ENCODE data around the gene FRY. TPM values are rescaled to one million over a fixed set of nuclear protein-coding genes. Genes with fewer than 3 reads are reported as not detected.

The FRY gene
- total and polyA plus RNA-seq, 2 of the 13 experiments (the other 11 are each of a cell fraction or from before 2014, with no cell fraction given) = 8.2 to 13.1 TPM

GRCh38 chr13:32126756-32127155 is 95.2 kb downstream of the FRY start (continued):
- no peak for TF ChIP-seq ZHX1 (CRISPR knock-in tag; IDR thresholded peaks at IDR 0.05; ENCODE audit: low read depth)

GRCh38 chr13:32127691-32128090 is 96.1 kb downstream of the FRY start:
- no peak for FAIRE-seq
- H3K79me2 ChIP-seq (ENCODE audit: insufficient read depth, low read length) = no peaks in the 10 kb centered on the region
- ATAC-seq = no peak
- in situ Hi-C loops (cut with HindIII; ENCODE audit: extremely low pct_ligation_motif_present, low pct_unique_long_range_greater_than_20kb) = loop anchor here (25.0 kb wide), 1 partner anchor 90 kb away; the partner anchor contains the start of gene FRY
- peaks cover 6 to 7% of the 10 kb centered on the region in 2 experiments; a peak in 4 of 5 replicates for H3K36me3 ChIP-seq (replicated peaks in 1 of 2; ENCODE audit: control insufficient read depth in 1 of 2, insufficient read depth in 2 of 2, low read length in 2 of 2)
- H2AFZ ChIP-seq (ENCODE audit: low read length) = no peak overlapping the region
- 96% methylated on average over 7 of the region's 7 CpGs for WGBS (ENCODE audit: low lambda C conversion rate)
- no peak overlapping the region for H3K9ac ChIP-seq (ENCODE audit: insufficient read depth, low read depth, low read length)
- CTCF ChIA-PET (ENCODE audit: low intra/inter-chr PET ratio, low total read pairs) = no interaction called here
- H3K4me3 ChIP-seq (replicated peaks in 1 of 3; ENCODE audit: insufficient read depth in 1 of 3, low read depth in 2 of 3, low read length in 3 of 3) = no peak overlapping the region
- H3K4me2 ChIP-seq (ENCODE audit: low read depth, low read length) = no peak overlapping the region
- H3K9me3 ChIP-seq (ENCODE audit: low read length) = peaks cover 7% of the 10 kb centered on the region; the same call in 1 of the 2 replicates
- no peak overlapping the region for H3K27ac ChIP-seq (ENCODE audit: extremely low read length, insufficient read depth, low read length)
- no peak for DNase-seq (ENCODE audit: low spot score)
- H4K20me1 ChIP-seq (ENCODE audit: insufficient read depth, low read length) = no peaks in the 10 kb centered on the region
- POLR2A ChIA-PET = no interaction called here
- H3K27me3 ChIP-seq (ENCODE audit: control insufficient read depth in 1 of 2, insufficient read depth in 2 of 2, low read length in 2 of 2) = no peaks in the 10 kb centered on the region
- TF ChIP-seq ZNF460 (CRISPR knock-in tag; IDR thresholded peaks at IDR 0.05; ENCODE audit: borderline replicate concordance) (no peak), TCF12 (IDR thresholded peaks at IDR 0.05) (no peak), TCF12 (CRISPR knock-in tag; IDR thresholded peaks at IDR 0.05) (no peak), ZBTB42 (CRISPR knock-in tag; IDR thresholded peaks at IDR 0.05) (no peak), ZBTB8A (CRISPR knock-in tag; IDR thresholded peaks at IDR 0.05; ENCODE audit: borderline replicate concordance, low read depth) (no peak), ZNF777 (CRISPR knock-in tag; IDR thresholded peaks at IDR 0.05) (no peak), ZNF567 (CRISPR knock-in tag; IDR thresholded peaks at IDR 0.05; ENCODE audit: borderline replicate concordance) (no peak)
- intact Hi-C loops (cut with micrococcal nuclease; ENCODE audit: unreplicated experiment) = no loop called here
- no peaks in the 10 kb centered on the region for H3K4me1 ChIP-seq (ENCODE audit: insufficient read depth, low read length)
- BruUV-seq (replicated peaks) = no TSS peak

All from HepG2 (cell line).